Glomerular visceral epithelial cell (primary cell): Measurements from ENCODE around the gene POLK.
A peak's percentile ranks its signal among the peaks of the same experiment; 100 is the strongest.

Experiments
- DNase-seq: peaks from one replicate; pipeline ENCODE4 v3.0.0-alpha.2; 2016; ENCODE audit errors: extremely low spot score

The POLK gene

GRCh38 chr5:75510417-75510835, 1.3 kb upstream of the POLK start:
- peak; percentile 44 for DNase-seq

DNA sequence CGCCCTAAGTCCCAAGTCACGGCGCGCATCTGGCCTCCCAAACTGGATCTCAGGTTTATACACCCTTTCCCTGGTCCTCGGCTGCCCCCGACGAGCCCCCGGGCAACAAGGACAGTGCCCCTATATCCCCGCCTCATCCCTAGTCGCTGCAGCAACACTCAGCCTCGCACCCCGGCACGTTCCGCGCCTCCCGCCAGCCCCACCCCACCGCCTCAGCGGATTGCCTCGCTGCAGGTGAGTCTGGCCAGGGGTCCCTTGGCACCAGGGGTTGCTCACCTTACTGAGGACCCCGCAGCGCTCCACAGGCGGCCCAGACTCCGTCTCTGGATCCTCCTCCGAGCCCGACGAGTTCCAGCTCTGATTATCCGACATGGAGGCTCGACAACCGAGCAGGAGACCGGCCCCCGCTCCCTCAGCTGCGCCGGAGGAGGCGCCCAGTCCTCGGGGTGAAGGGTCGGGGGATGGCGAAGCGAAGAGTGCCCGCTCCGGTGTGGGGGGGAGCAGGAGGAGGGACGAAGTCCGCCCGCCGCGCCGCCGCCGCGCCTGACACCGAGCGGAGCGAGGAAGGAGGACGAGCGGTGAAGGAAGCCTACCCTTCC, 756 bp upstream of the POLK start:
- DNase-seq, result no peak

GRCh38 chr5:75512383-75513074, 838 bp downstream of the POLK start:
- no peak for DNase-seq

- no peak for DNase-seq
Observed at GRCh38 chr5:75513841-75514240, 2.1 kb downstream of the POLK start.

DNA sequence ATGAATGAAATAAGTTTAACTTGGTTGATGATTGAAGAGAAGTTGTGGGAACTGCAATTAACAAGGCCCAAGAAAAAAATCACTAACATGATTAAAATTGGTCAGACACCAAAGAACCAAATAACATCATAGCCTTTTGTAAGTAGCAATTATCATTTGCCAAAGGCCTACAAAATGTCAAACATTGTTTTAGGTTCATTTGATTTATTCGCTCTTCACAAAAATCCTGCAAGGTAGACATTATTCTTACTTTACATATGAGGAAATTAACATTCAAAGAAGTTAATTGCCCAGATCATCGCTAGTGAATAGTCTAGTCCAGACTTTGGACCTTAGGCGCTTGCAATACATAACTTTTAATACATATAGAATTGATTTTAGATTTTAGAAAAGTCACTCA, 2.6 kb downstream of the POLK start:
- DNase-seq, result no peak

DNA sequence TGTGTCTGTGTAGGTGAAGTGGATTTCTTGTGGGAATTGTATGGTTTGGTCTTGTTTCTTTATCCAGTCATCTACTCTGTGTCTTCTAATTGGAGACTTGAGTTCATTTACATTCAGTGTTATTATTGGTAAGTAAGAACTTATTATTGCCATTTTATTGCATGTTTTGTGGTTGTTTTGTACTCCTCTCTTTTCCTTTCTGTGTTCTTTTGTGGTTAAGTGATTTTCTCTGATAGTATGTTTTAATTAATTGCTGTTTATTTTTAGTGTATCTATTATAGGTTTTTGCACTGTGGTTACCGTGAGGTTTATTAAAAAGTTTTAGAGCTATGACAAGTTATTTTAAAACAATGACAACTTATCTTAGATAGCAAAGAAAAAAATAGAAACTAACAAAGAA, 8.1 kb downstream of the POLK start:
- no peak for DNase-seq

- DNase-seq, result no peak
Observed at GRCh38 chr5:75521195-75521594, 9.5 kb downstream of the POLK start.

DNA sequence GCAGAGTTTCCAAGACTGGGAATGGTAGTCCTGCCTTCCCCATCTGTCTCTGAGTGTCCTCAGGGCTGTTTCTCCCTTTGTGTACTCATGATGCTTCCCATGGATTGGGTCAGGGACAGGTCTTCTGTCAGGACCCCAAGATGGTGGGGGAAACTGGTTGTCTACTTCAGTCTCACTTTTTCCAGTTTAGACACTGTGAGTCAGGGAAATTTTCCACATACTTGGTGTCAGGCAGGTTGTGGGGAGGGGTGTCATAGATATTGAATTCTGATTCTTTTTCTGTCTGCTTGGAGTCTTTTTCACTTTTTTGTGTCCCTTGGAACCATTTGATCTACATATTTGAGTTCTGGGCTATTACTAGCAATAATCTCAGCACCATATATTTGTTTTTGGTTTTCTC, 10.3 kb downstream of the POLK start:
- no peak for DNase-seq

DNA sequence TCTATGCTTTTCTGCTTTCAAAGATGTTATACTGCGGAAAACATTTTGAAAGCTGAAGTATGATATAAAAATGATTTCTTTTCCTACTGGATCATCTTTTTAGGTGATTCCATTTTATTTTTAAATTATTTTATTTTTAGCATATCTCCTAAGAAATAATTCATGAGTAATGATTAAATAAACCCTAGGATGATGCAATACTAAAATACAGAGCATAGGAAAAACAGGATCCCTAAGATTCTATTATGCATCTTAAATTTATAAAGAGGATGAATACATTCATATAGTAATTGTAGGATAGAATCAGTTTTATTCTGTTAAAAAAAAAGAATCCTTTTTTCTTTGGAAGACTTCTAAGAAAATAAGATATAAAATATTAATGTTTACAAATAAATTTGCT, 10.9 kb downstream of the POLK start:
- DNase-seq, result no peak

DNA sequence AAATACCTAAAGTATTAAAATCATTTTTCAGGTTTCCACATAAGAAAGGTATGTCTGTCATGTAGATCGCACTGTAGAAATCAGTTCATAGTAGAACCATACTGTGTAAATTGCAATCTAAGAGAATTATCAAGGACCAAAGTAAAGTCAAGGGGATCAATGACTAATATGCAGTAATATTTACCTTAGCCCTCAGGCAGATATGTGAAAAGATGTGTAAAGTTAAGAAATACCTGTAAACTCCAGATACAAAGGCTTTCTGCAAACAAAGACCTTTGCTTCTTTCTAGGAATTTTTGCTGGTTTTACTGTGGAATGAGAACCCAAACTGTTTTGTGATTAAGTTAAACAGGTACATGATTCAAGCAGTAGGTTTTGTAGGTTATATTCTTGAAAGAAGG, 11.6 kb downstream of the POLK start:
- DNase-seq, result no peak

DNA sequence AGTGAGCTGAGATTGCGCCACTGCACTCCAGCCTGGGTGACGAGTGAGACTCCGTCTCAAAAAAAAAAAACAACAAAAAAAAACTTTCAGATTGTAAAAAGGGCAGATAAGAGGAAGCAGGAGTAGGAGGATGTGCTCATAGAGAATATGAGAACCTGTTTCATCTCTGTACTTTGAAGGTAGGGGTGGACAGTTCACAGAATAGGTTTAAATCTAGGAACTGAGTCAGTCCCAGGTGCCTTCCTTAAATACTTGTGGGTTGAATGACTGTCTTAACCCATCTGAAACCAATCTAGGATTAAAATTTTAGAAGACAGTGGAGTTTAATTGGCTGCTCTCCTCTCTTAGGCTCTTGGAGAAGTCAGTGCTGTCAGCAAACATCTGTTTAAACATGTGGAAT, 12.4 kb downstream of the POLK start:
- no peak for DNase-seq

DNA sequence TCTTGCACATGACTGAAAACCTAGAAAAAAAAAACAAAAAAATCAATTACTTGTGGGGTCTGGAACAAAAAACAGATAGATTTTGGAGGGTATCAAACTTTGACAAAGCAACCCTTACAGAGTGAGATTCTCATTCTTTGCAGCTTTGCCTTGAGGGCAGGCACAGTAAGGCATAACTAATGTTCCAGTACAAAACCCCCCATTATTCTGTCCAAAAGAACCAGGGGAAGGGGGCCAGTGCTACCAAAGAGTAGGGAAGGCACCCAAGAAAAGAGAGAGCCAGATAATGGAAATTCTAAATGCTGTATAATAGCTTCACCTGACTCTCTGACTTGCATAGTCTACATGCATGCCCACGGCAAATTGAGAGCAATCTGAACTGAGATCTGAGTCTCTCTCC, 12.9 kb downstream of the POLK start:
- no peak for DNase-seq

- no peak for DNase-seq
Observed at GRCh38 chr5:75525344-75525743, 13.7 kb downstream of the POLK start.

GRCh38 chr5:75526070-75526469, 14.4 kb downstream of the POLK start:
- DNase-seq, result no peak

GRCh38 chr5:75529185-75529584, 17.5 kb downstream of the POLK start:
- DNase-seq, result no peak

GRCh38 chr5:75532190-75532589, 20.5 kb downstream of the POLK start:
- no peak for DNase-seq

- peak; percentile 47 for DNase-seq
Observed at GRCh38 chr5:75533716-75534115, 22.0 kb downstream of the POLK start.

DNA sequence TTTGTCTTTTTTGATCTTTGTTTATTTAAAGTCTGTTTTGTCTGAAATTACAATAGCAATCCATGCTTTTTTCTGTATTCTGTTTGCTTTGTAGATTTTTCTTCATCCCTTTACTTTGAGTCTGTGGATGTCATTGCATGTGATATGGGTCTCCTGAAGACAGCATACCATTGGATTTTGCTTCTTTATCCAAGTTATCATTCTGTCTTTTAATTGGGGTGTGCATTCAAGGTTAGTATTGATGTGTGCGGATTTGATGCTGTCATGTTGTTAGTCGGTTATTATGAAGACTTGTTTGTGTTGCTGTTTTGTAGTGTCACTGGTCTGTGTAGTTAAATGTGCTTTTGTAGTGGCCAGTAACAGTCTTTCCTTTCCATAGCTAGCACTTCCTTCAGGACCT, 23.0 kb downstream of the POLK start:
- no peak for DNase-seq

GRCh38 chr5:75536147-75536546, 24.5 kb downstream of the POLK start:
- no peak for DNase-seq

- DNase-seq, result no peak
Observed at GRCh38 chr5:75536694-75537360, 25.1 kb downstream of the POLK start.

DNA sequence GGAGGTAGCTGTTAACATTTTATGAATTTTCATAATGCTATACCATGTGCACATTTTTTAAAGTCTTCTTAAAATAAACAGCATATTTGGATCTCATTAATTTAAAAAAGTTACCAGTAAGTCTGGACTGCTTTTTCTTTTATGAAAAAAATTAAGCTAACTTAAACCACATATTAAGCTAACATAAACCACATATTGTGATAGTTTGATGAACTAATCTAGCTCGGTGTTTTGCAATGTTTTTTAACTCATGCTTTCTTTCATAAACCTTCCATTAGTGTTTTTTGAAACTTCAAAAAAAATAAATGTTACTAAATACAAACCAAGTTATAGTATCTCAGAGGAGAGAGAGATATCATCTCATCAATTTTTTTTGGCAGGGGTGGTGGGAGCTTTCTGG, 26.5 kb downstream of the POLK start:
- DNase-seq, result no peak

GRCh38 chr5:75545131-75545530, 33.4 kb downstream of the POLK start:
- DNase-seq, result no peak

- DNase-seq, result no peak
Observed at GRCh38 chr5:75546830-75547229, 35.1 kb downstream of the POLK start.
